Right lobe of liver (tissue), 4 donors: ENCODE measurements around the gene PAX8.

Experiments
- POLR2A ChIP-seq: fragments of 450-650 bp; IDR thresholded peaks from one replicate; pipeline ENCODE4 v1.6.1; 2017; ENCODE audit warnings: antibody characterized with exemption, mild to moderate bottlenecking
- TF ChIP-seq, protein P1 (sequence below), 4 donors: fragments of 200-600 bp in 3 of 4; fragments of 450-650 bp in 1 of 4; IDR thresholded peaks; one replicate each; pipeline versions ENCODE4 v1.5.1 to v1.8.0; 2016 to 2022; ENCODE audit warnings: antibody characterized with exemption in 4 of 4, mild to moderate bottlenecking in 2 of 4
- donor health status: DM: no; HTN: no; CAD: no.
- donor health status: DM: no; HTN: no; CAD: no.
- donor health status: DM: no; HTN: yes; CAD: no.

DNA sequence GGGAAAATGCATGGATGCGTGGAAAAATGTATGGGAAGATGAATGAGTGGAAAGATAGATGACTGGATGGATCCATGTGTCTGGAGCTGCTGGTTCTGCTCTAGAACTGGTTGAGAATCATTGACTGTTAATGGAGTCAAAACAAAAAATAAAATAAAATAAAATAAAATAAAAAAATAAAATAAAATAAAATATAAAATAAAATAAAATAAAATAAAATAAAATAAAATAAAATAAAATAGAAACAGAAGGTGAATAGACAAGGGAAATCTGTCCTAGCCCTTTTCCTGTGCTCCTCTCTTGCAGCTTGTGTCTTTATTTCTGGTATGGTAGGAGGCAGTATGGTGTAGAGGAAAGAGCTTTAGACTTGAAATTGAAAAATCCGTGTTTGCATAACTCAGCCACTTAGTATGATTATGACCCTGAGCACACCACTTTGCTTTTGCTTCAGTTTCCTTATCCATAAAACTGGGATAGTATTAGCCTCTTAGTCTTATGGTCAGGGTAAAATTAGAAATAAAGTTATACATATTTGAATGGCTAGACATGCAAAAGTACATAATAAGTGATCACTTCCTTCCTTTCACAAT, 54.0 kb downstream of the PAX8 start:
- TF ChIP-seq POLR2A: no peak
- TF ChIP-seq, protein P1, sequence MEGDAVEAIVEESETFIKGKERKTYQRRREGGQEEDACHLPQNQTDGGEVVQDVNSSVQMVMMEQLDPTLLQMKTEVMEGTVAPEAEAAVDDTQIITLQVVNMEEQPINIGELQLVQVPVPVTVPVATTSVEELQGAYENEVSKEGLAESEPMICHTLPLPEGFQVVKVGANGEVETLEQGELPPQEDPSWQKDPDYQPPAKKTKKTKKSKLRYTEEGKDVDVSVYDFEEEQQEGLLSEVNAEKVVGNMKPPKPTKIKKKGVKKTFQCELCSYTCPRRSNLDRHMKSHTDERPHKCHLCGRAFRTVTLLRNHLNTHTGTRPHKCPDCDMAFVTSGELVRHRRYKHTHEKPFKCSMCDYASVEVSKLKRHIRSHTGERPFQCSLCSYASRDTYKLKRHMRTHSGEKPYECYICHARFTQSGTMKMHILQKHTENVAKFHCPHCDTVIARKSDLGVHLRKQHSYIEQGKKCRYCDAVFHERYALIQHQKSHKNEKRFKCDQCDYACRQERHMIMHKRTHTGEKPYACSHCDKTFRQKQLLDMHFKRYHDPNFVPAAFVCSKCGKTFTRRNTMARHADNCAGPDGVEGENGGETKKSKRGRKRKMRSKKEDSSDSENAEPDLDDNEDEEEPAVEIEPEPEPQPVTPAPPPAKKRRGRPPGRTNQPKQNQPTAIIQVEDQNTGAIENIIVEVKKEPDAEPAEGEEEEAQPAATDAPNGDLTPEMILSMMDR (IDR thresholded peaks at IDR 0.05): no peak
